ENCODE measurements around the gene MSMO1. TPM values are rescaled to one million over a fixed set of nuclear protein-coding genes. Genes with fewer than 3 reads are reported as not detected.

Gene MSMO1
- polyA plus RNA-seq, 1 donor from 2014 or later: 242 TPM

DNA sequence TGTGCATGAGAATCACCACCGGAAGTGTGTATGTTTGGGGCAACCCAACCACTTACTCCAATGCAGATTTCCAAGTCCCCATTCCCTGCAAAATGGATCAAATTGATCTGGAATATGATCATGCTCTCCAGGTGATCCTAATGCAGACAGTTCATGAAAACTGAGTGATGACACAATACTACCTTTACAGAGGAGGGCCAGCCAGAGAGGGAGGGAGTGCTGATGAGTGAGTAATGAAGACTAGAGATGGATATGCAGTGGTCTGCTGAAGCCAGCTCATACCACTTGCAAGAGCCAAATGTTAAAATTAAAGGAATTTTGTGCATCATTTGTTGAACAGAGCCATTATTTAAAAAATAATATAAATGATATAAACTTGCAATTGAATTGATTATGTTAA is 41.1 kb downstream of the MSMO1 start:
- H3K9me2 ChIP-seq (ENCODE audit: insufficient read depth, low read length): no peaks in the 10 kb centered on the region
- H3K79me2 ChIP-seq (replicated peaks; ENCODE audit: insufficient read depth, low read length): no peaks in the 10 kb centered on the region
- no peaks in the 10 kb centered on the region for H3K27me3 ChIP-seq (ENCODE audit: insufficient read depth, low read depth, low read length)
- H3K4me2 ChIP-seq (ENCODE audit: low read length): no peak overlapping the region
- H4K20me1 ChIP-seq (ENCODE audit: insufficient read depth): no peaks in the 10 kb centered on the region
- no peaks in the 10 kb centered on the region for H3F3A ChIP-seq (ENCODE audit: insufficient read depth, low read length, poor library complexity, severe bottlenecking)
- H2AFZ ChIP-seq (ENCODE audit: low read depth, low read length): no peak overlapping the region
- H3K9me3 ChIP-seq (ENCODE audit: low read length): no peaks in the 10 kb centered on the region
- H3K9ac ChIP-seq (ENCODE audit: low read length): no peak overlapping the region
- no peak overlapping the region for H3K27ac ChIP-seq (ENCODE audit: low read length)
- H3K4me3 ChIP-seq (ENCODE audit: low read length): no peak overlapping the region
- TF ChIP-seq, protein P1, sequence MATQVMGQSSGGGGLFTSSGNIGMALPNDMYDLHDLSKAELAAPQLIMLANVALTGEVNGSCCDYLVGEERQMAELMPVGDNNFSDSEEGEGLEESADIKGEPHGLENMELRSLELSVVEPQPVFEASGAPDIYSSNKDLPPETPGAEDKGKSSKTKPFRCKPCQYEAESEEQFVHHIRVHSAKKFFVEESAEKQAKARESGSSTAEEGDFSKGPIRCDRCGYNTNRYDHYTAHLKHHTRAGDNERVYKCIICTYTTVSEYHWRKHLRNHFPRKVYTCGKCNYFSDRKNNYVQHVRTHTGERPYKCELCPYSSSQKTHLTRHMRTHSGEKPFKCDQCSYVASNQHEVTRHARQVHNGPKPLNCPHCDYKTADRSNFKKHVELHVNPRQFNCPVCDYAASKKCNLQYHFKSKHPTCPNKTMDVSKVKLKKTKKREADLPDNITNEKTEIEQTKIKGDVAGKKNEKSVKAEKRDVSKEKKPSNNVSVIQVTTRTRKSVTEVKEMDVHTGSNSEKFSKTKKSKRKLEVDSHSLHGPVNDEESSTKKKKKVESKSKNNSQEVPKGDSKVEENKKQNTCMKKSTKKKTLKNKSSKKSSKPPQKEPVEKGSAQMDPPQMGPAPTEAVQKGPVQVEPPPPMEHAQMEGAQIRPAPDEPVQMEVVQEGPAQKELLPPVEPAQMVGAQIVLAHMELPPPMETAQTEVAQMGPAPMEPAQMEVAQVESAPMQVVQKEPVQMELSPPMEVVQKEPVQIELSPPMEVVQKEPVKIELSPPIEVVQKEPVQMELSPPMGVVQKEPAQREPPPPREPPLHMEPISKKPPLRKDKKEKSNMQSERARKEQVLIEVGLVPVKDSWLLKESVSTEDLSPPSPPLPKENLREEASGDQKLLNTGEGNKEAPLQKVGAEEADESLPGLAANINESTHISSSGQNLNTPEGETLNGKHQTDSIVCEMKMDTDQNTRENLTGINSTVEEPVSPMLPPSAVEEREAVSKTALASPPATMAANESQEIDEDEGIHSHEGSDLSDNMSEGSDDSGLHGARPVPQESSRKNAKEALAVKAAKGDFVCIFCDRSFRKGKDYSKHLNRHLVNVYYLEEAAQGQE (IDR thresholded peaks at IDR 0.05; ENCODE audit: borderline replicate concordance): no peak
- TF ChIP-seq RAD21 (conservative IDR thresholded peaks at IDR 0.05) (no peak), TAF1 (IDR thresholded peaks at IDR 0.05; ENCODE audit: low read depth) (no peak), EP300 (conservative IDR thresholded peaks at IDR 0.05; ENCODE audit: poor library complexity, severe bottlenecking) (no peak), POLR2AphosphoS5 (IDR thresholded peaks at IDR 0.05) (no peak), MXI1 (conservative IDR thresholded peaks at IDR 0.05; ENCODE audit: poor library complexity, severe bottlenecking) (no peak), SMC3 (conservative IDR thresholded peaks at IDR 0.05; ENCODE audit: poor library complexity) (no peak), EZH2 (IDR thresholded peaks at IDR 0.05; ENCODE audit: borderline replicate concordance, insufficient read depth, low read length, poor library complexity, severe bottlenecking) (no peak)
- TF ChIP-seq, protein P2, sequence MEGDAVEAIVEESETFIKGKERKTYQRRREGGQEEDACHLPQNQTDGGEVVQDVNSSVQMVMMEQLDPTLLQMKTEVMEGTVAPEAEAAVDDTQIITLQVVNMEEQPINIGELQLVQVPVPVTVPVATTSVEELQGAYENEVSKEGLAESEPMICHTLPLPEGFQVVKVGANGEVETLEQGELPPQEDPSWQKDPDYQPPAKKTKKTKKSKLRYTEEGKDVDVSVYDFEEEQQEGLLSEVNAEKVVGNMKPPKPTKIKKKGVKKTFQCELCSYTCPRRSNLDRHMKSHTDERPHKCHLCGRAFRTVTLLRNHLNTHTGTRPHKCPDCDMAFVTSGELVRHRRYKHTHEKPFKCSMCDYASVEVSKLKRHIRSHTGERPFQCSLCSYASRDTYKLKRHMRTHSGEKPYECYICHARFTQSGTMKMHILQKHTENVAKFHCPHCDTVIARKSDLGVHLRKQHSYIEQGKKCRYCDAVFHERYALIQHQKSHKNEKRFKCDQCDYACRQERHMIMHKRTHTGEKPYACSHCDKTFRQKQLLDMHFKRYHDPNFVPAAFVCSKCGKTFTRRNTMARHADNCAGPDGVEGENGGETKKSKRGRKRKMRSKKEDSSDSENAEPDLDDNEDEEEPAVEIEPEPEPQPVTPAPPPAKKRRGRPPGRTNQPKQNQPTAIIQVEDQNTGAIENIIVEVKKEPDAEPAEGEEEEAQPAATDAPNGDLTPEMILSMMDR (IDR thresholded peaks at IDR 0.05; ENCODE audit: poor library complexity, severe bottlenecking): no peak
- H3K36me3 ChIP-seq (ENCODE audit: insufficient read depth, low read length): no peaks in the 10 kb centered on the region

DNA sequence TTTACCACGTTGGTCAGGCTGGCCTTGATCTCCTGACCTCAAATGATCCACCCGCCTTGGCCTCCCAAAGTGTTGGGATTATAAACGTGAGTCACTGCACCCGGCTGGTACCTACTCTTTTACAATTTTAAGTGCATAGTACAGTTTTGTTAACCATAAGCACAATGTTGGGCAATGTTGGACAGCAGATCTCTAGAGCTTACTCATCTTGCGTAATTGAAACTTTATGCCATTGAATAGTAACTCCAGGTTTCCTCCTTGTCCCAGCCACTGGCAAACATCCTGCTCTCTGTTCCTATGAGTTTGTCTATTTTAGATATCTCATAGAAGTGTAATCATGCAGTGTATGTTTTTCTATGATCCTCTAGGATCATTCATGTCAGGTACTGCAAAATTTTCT is 42.1 kb downstream of the MSMO1 start:
- Histone ChIP-seq H3F3A (ENCODE audit: insufficient read depth, low read length, poor library complexity, severe bottlenecking) (no peaks in the 10 kb centered on the region), H3K27me3 (ENCODE audit: insufficient read depth, low read depth, low read length) (no peaks in the 10 kb centered on the region), H3K36me3 (ENCODE audit: insufficient read depth, low read length) (no peaks in the 10 kb centered on the region), H3K4me2 (ENCODE audit: low read length) (no peak overlapping the region), H4K20me1 (ENCODE audit: insufficient read depth) (no peaks in the 10 kb centered on the region), H2AFZ (ENCODE audit: low read depth, low read length) (no peak overlapping the region), H3K27ac (ENCODE audit: low read length) (no peak overlapping the region), H3K9me3 (ENCODE audit: low read length) (no peaks in the 10 kb centered on the region), H3K9me2 (ENCODE audit: insufficient read depth, low read length) (no peaks in the 10 kb centered on the region), H3K79me2 (replicated peaks; ENCODE audit: insufficient read depth, low read length) (no peaks in the 10 kb centered on the region), H3K4me3 (ENCODE audit: low read length) (no peak overlapping the region), H3K9ac (ENCODE audit: low read length) (no peak overlapping the region)
- no peak for TF ChIP-seq EP300 (conservative IDR thresholded peaks at IDR 0.05; ENCODE audit: poor library complexity, severe bottlenecking)
- TF ChIP-seq SMC3 (conservative IDR thresholded peaks at IDR 0.05; ENCODE audit: poor library complexity): no peak
- TF ChIP-seq EZH2 (IDR thresholded peaks at IDR 0.05; ENCODE audit: borderline replicate concordance, insufficient read depth, low read length, poor library complexity, severe bottlenecking): no peak
- TF ChIP-seq, protein P1 (IDR thresholded peaks at IDR 0.05; ENCODE audit: borderline replicate concordance): no peak
- TF ChIP-seq POLR2AphosphoS5 (IDR thresholded peaks at IDR 0.05): no peak
- TF ChIP-seq TAF1 (IDR thresholded peaks at IDR 0.05; ENCODE audit: low read depth): no peak
- TF ChIP-seq RAD21 (conservative IDR thresholded peaks at IDR 0.05): no peak
- no peak for TF ChIP-seq MXI1 (conservative IDR thresholded peaks at IDR 0.05; ENCODE audit: poor library complexity, severe bottlenecking)
- TF ChIP-seq, protein P2 (IDR thresholded peaks at IDR 0.05; ENCODE audit: poor library complexity, severe bottlenecking): no peak

All from neural cell (in vitro differentiated cells).